Uterus (tissue), 2 donors: ENCODE measurements around the gene IGFN1.

Experiments
- CTCF ChIP-seq, 4 experiments: fragments of 200-600 bp in 2 of 4; fragments of 450-650 bp in 2 of 4; sonication (generic) in 2 of 4; IDR thresholded peaks; one replicate each; pipeline ENCODE4 v1.5.1; 2016 to 2019; ENCODE audit warnings: antibody characterized with exemption in 4 of 4, mild to moderate bottlenecking in 2 of 4, moderate library complexity in 1 of 4
- POLR2A ChIP-seq, 2 donors: fragments of 450-650 bp; IDR thresholded peaks; one replicate each; pipeline ENCODE4 v1.6.1; 2016; ENCODE audit warnings: antibody characterized with exemption in 2 of 2, mild to moderate bottlenecking in 1 of 2, moderate library complexity in 1 of 2

GRCh38 chr1:201245082-201245481 lies 54.5 kb downstream of the IGFN1 start:
- TF ChIP-seq POLR2A (IDR thresholded peaks at IDR 0.05) (no peak), CTCF (IDR thresholded peaks at IDR 0.05) (no peak)
